ENCODE results near the gene SHF. TPM values are rescaled to one million over a fixed set of nuclear protein-coding genes. Genes with fewer than 3 reads are reported as not detected.

Gene SHF
- total RNA-seq, 2 donors from 2014 or later: 15.1 to 18.7 TPM

DNA sequence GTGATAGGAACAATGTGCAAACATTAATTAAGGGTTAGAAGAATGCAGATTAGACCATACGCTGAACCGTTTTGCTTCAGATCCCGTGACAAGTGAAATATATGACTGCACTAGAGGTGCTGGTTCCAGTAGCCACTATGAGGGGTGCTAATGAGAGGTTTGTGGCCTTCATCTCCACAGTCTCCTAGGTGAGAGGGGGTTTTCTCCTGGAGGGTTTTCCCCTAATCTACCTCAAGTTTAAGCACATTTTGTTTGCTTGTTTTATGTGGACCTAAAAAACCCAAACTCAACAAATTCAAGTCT, 13.7 kb upstream of the SHF start:
- Histone ChIP-seq H3K27ac (peak overlapping the region; percentile 97 to 99), H3K9me3 (no peaks in the 10 kb centered on the region), H3K4me3 (no peak overlapping the region), H3K4me1 (ENCODE audit: control insufficient read depth in 1 of 2, low read depth in 2 of 2) (peaks cover 0 to 25% of the 10 kb centered on the region in 2 donors), H3K36me3 (no peaks in the 10 kb centered on the region), H3K27me3 (replicated peaks; ENCODE audit: insufficient read depth) (no peaks in the 10 kb centered on the region)
- TF ChIP-seq, protein P1, sequence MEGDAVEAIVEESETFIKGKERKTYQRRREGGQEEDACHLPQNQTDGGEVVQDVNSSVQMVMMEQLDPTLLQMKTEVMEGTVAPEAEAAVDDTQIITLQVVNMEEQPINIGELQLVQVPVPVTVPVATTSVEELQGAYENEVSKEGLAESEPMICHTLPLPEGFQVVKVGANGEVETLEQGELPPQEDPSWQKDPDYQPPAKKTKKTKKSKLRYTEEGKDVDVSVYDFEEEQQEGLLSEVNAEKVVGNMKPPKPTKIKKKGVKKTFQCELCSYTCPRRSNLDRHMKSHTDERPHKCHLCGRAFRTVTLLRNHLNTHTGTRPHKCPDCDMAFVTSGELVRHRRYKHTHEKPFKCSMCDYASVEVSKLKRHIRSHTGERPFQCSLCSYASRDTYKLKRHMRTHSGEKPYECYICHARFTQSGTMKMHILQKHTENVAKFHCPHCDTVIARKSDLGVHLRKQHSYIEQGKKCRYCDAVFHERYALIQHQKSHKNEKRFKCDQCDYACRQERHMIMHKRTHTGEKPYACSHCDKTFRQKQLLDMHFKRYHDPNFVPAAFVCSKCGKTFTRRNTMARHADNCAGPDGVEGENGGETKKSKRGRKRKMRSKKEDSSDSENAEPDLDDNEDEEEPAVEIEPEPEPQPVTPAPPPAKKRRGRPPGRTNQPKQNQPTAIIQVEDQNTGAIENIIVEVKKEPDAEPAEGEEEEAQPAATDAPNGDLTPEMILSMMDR (IDR thresholded peaks at IDR 0.05): no peak
- DNase-seq (ENCODE audit: low spot score) (no peak), ATAC-seq (ENCODE audit: insufficient number of reproducible peaks, low FRiP score, low read depth) (no peak)

DNA sequence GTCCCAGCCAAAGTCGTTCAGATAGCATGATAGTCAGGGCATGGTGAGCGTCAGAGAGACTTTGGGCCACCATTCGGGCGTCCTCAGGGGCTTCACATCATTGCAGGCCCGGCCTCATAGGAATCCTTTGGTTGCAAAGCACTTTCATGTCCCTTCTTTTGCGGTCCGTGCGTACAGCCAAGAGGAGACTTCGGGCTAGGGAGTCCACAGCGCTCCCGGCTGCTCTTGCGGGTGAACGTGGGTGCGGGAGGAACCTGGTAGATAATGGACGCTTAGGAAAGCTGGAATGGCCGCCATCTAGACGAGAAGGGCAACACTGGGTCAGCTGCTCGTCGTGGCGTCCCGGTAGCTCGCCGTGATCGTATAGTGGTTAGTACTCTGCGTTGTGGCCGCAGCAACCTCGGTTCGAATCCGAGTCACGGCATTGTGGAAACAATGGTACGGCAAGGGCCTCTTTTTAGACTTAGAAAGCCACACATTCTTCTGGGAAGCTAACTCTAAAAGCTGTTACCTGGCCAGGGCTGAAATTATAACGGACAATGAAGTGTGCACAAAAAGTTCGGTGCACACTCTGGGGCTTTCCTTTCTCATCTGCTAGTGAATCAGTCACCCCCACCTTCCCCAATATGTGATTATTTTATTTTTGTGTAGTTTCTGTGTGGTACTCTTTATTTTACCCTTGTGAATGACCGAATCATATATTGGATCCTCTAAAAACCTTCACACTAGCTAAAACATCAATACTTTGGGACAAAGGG, 13.2 kb upstream of the SHF start:
- peaks cover 0 to 25% of the 10 kb centered on the region in 2 donors for H3K4me1 ChIP-seq (ENCODE audit: control insufficient read depth in 1 of 2, low read depth in 2 of 2)
- no peaks in the 10 kb centered on the region for H3K36me3 ChIP-seq
- DNase-seq (ENCODE audit: low spot score): peak; percentile 45
- H3K27me3 ChIP-seq (replicated peaks; ENCODE audit: insufficient read depth): no peaks in the 10 kb centered on the region
- ATAC-seq (ENCODE audit: insufficient number of reproducible peaks, low FRiP score, low read depth): no peak
- H3K27ac ChIP-seq: peak overlapping the region; percentile 97 to 99
- H3K9me3 ChIP-seq: no peaks in the 10 kb centered on the region
- peak overlapping the region; percentile 75 for H3K4me3 ChIP-seq
- TF ChIP-seq, protein P1 (IDR thresholded peaks at IDR 0.05): no peak

DNA sequence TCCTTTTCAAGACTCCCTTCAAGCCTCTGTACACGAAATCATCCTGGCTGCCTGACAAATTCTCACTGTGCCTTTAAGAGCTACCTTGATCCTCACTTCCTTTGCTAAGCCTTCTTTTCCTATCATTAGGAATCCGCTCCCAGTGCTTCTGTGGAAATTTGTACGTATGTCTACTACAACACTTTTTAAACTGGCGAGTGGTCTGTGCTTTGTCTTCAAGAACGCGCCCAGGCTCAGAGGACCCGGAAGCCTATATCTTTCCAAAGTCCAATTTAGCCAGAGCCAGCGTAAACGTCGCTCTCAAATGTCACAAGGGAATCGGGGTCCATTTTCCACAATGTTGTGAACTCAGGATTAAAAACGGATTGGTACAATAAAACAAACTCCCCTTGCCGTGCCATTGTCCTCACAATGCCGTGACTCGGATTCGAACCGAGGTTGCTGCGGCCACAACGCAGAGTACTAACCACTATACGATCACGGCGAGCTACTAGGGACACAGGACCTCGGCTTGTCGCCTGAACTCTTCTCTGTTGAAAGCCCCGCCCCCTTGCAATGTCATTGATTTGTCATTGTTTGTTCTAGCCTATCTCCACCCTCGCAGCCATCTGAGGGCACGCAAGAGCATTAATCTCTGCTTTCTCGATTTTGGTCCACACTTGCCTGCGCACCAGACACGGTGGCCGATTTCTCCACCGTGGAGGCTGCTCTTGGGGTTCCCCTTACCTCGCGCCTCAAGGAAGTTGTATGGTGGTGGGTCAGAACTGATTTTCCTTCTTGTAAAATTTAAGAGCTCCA, 12.4 kb upstream of the SHF start:
- DNase-seq (ENCODE audit: low spot score) (peak; percentile 92), ATAC-seq (ENCODE audit: insufficient number of reproducible peaks, low FRiP score, low read depth) (peak; percentile 84)
- Histone ChIP-seq H3K27ac (peak overlapping the region; percentile 97 to 99), H3K4me3 (peak overlapping the region; percentile 75), H3K36me3 (no peaks in the 10 kb centered on the region), H3K9me3 (no peaks in the 10 kb centered on the region), H3K27me3 (replicated peaks; ENCODE audit: insufficient read depth) (no peaks in the 10 kb centered on the region), H3K4me1 (ENCODE audit: control insufficient read depth in 1 of 2, low read depth in 2 of 2) (peaks cover 0 to 25% of the 10 kb centered on the region in 2 donors)
- TF ChIP-seq, protein P1 (IDR thresholded peaks at IDR 0.05): no peak

DNA sequence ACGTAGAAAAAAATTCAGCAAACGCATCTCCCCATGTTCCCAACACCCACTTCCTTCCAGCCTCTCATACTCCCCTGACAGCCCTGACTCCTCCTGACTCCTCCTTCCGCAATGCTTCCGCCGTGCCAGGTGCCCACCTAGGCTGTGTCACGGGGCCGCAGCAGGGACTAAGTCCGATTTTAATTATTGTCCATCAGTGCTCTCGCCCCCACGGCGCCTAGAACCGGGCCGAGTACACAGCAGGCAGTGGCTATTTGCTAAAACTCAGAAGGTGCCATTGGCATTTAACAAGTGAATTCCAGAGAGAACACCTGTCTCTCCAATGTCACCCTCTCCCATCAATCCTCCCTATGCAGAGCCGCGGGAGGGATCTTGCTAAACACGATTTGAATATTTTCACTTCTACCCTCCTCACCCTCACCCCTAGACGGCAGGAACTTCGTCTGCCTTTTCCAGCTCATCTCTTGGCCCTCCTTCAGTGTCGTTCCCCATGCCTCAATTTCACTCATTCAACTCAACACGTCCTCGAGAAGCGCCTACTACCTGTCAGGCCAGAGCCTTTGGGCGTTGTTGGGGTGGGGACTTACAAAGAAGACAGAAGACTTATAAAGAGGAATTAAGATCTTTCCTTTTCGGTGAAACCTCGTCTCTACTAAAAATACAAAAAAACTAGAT, 11.5 kb upstream of the SHF start:
- DNase-seq (ENCODE audit: low spot score): no peak
- Histone ChIP-seq H3K4me3 (peak overlapping the region; percentile 75), H3K27ac (peak overlapping the region; percentile 97 to 99), H3K36me3 (no peaks in the 10 kb centered on the region), H3K27me3 (replicated peaks; ENCODE audit: insufficient read depth) (no peaks in the 10 kb centered on the region), H3K9me3 (no peaks in the 10 kb centered on the region), H3K4me1 (ENCODE audit: control insufficient read depth in 1 of 2, low read depth in 2 of 2) (peaks cover 0 to 25% of the 10 kb centered on the region in 2 donors)
- no peak for ATAC-seq (ENCODE audit: insufficient number of reproducible peaks, low FRiP score, low read depth)
- TF ChIP-seq, protein P1 (IDR thresholded peaks at IDR 0.05): no peak

All from thoracic aorta (tissue), 2 donors.